ENCODE data around the gene RAPGEF2. TPM values are rescaled to one million over a fixed set of nuclear protein-coding genes. Genes with fewer than 3 reads are reported as not detected.

Gene RAPGEF2
- total and polyA plus RNA-seq, 2 experiments from 2014 or later, result 10.2 to 63.1 TPM

DNA sequence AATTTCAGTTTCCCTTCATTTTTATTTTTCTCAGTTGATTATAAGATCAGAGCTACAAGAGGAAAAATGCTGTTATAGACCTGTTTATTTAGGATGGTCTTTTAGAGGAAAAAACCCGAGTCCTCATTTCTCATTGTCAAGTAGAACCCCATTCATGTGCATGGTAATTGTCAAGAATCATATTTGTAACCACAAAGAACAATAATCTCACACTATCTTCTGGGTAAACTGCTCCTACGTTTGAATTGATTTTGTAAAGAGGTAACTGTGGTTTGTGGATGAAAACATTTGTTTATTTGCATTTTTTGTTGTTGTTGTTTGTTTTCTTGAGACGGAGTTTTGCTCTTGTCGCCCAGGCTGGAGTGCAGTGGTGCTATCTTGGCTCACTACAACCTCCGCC is 23.8 kb downstream of the RAPGEF2 start:
- Histone ChIP-seq H3K27me3 (ENCODE audit: insufficient read depth) (no peaks in the 10 kb centered on the region), H3K4me1 (ENCODE audit: insufficient read depth) (peaks cover 35% of the 10 kb centered on the region), H3F3A (replicated peaks; ENCODE audit: low read depth) (no peaks in the 10 kb centered on the region), H3K79me2 (replicated peaks; ENCODE audit: insufficient read depth) (peaks cover 98% of the 10 kb centered on the region), H3K27ac (ENCODE audit: low read depth) (no peak overlapping the region; the same call in 1 of the 2 replicates), H4K20me1 (replicated peaks; ENCODE audit: insufficient read depth) (no peaks in the 10 kb centered on the region; the same call in 1 of the 2 replicates), H3K9me2 (ENCODE audit: insufficient read depth) (no peaks in the 10 kb centered on the region), H3K4me2 (no peak overlapping the region), H3K36me3 (ENCODE audit: insufficient read depth) (no peaks in the 10 kb centered on the region), H2AFZ (no peak overlapping the region), H3K4me3 (no peak overlapping the region)
- Mint-ChIP-seq H3K4me1 (peaks cover 26% of the 10 kb centered on the region), H3K36me3 (ENCODE audit: low read depth) (no peaks in the 10 kb centered on the region), H3K4me3 (no peak overlapping the region), H3K27ac (0 out of 2 replicates have a peak overlapping the region, but pooled peaks have one; percentile 11), H3K27me3 (ENCODE audit: insufficient read depth, low read depth, poor library complexity) (no peaks in the 10 kb centered on the region), H3K9me3 (no peaks in the 10 kb centered on the region)
- ATAC-seq (no peak), DNase-seq (ENCODE audit: low spot score) (no peak)
- TF ChIP-seq JUNB (IDR thresholded peaks at IDR 0.05; ENCODE audit: unreplicated experiment) (no peak), ZNF114 (CRISPR knock-in tag; IDR thresholded peaks at IDR 0.05) (no peak), CREB1 (CRISPR knock-in tag; IDR thresholded peaks at IDR 0.05; ENCODE audit: low read depth) (no peak), NANOG (IDR thresholded peaks at IDR 0.05; ENCODE audit: borderline replicate concordance) (no peak), ZNF331 (CRISPR knock-in tag; IDR thresholded peaks at IDR 0.05; ENCODE audit: low read depth) (no peak), EZH2phosphoT487 (IDR thresholded peaks at IDR 0.05; ENCODE audit: unreplicated experiment) (no peak)
- TF ChIP-seq, protein P1, sequence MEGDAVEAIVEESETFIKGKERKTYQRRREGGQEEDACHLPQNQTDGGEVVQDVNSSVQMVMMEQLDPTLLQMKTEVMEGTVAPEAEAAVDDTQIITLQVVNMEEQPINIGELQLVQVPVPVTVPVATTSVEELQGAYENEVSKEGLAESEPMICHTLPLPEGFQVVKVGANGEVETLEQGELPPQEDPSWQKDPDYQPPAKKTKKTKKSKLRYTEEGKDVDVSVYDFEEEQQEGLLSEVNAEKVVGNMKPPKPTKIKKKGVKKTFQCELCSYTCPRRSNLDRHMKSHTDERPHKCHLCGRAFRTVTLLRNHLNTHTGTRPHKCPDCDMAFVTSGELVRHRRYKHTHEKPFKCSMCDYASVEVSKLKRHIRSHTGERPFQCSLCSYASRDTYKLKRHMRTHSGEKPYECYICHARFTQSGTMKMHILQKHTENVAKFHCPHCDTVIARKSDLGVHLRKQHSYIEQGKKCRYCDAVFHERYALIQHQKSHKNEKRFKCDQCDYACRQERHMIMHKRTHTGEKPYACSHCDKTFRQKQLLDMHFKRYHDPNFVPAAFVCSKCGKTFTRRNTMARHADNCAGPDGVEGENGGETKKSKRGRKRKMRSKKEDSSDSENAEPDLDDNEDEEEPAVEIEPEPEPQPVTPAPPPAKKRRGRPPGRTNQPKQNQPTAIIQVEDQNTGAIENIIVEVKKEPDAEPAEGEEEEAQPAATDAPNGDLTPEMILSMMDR (conservative IDR thresholded peaks at IDR 0.05; ENCODE audit: low read depth in 2 of 2), result no peak

DNA sequence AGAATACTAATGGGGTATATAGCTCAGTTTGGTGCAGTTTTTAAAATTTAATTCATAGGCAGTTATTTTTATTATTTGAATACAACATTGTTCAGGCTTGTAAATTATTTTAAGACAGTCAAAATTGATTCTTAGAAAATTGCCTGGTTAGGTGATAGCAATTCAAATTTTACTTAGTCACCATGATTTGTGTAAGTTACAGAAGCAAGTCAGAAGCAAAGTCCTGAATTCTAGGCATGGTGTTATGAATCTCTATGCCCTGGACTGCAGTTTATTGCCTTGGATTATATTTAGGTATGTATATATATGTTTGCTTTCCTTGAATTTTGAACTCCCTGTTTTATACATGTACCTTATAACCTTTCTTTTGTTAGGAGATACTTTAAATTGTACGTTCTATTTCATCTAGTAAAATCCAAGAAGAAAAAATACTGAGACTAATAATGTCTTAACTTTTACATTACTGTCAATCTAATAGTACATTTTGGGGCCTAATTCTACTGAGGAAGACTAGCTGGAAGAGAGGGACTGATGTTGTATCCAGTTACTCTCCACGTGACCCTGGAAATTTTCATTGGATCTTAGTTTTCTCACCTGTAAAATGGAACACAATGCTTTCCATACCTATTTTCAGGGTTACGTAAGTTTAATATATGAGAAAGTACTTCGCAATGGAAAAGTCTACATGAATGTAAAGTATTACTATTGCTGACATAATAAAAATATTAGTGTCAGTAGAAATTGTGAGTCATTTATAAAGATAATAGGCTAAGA is 25.1 kb downstream of the RAPGEF2 start:
- ATAC-seq (no peak), DNase-seq (ENCODE audit: low spot score) (no peak)
- Histone ChIP-seq H3K27me3 (ENCODE audit: insufficient read depth) (no peaks in the 10 kb centered on the region), H3K4me2 (no peak overlapping the region), H3F3A (replicated peaks; ENCODE audit: low read depth) (no peaks in the 10 kb centered on the region), H3K4me3 (no peak overlapping the region), H3K79me2 (replicated peaks; ENCODE audit: insufficient read depth) (peaks cover 98% of the 10 kb centered on the region), H3K27ac (ENCODE audit: low read depth) (no peak overlapping the region), H3K4me1 (ENCODE audit: insufficient read depth) (peaks cover 36% of the 10 kb centered on the region), H3K9me2 (ENCODE audit: insufficient read depth) (no peaks in the 10 kb centered on the region), H2AFZ (no peak overlapping the region), H3K36me3 (ENCODE audit: insufficient read depth) (no peaks in the 10 kb centered on the region), H4K20me1 (replicated peaks; ENCODE audit: insufficient read depth) (no peaks in the 10 kb centered on the region; the same call in 1 of the 2 replicates)
- Mint-ChIP-seq H3K4me1 (peaks cover 36% of the 10 kb centered on the region), H3K36me3 (ENCODE audit: low read depth) (no peaks in the 10 kb centered on the region), H3K27ac (no peak overlapping the region), H3K27me3 (ENCODE audit: insufficient read depth, low read depth, poor library complexity) (no peaks in the 10 kb centered on the region), H3K4me3 (no peak overlapping the region), H3K9me3 (no peaks in the 10 kb centered on the region)
- TF ChIP-seq, protein P2, sequence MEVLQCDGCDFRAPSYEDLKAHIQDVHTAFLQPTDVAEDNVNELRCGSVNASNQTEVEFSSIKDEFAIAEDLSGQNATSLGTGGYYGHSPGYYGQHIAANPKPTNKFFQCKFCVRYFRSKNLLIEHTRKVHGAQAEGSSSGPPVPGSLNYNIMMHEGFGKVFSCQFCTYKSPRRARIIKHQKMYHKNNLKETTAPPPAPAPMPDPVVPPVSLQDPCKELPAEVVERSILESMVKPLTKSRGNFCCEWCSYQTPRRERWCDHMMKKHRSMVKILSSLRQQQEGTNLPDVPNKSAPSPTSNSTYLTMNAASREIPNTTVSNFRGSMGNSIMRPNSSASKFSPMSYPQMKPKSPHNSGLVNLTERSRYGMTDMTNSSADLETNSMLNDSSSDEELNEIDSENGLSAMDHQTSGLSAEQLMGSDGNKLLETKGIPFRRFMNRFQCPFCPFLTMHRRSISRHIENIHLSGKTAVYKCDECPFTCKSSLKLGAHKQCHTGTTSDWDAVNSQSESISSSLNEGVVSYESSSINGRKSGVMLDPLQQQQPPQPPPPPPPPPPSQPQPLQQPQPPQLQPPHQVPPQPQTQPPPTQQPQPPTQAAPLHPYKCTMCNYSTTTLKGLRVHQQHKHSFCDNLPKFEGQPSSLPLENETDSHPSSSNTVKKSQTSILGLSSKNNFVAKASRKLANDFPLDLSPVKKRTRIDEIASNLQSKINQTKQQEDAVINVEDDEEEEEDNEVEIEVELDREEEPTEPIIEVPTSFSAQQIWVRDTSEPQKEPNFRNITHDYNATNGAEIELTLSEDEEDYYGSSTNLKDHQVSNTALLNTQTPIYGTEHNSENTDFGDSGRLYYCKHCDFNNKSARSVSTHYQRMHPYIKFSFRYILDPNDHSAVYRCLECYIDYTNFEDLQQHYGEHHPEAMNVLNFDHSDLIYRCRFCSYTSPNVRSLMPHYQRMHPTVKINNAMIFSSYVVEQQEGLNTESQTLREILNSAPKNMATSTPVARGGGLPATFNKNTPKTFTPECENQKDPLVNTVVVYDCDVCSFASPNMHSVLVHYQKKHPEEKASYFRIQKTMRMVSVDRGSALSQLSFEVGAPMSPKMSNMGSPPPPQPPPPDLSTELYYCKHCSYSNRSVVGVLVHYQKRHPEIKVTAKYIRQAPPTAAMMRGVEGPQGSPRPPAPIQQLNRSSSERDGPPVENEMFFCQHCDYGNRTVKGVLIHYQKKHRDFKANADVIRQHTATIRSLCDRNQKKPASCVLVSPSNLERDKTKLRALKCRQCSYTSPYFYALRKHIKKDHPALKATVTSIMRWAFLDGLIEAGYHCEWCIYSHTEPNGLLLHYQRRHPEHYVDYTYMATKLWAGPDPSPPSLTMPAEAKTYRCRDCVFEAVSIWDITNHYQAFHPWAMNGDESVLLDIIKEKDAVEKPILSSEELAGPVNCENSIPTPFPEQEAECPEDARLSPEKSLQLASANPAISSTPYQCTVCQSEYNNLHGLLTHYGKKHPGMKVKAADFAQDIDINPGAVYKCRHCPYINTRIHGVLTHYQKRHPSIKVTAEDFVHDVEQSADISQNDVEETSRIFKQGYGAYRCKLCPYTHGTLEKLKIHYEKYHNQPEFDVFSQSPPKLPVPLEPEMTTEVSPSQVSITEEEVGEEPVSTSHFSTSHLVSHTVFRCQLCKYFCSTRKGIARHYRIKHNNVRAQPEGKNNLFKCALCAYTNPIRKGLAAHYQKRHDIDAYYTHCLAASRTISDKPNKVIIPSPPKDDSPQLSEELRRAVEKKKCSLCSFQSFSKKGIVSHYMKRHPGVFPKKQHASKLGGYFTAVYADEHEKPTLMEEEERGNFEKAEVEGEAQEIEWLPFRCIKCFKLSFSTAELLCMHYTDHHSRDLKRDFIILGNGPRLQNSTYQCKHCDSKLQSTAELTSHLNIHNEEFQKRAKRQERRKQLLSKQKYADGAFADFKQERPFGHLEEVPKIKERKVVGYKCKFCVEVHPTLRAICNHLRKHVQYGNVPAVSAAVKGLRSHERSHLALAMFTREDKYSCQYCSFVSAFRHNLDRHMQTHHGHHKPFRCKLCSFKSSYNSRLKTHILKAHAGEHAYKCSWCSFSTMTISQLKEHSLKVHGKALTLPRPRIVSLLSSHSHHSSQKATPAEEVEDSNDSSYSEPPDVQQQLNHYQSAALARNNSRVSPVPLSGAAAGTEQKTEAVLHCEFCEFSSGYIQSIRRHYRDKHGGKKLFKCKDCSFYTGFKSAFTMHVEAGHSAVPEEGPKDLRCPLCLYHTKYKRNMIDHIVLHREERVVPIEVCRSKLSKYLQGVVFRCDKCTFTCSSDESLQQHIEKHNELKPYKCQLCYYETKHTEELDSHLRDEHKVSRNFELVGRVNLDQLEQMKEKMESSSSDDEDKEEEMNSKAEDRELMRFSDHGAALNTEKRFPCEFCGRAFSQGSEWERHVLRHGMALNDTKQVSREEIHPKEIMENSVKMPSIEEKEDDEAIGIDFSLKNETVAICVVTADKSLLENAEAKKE (CRISPR knock-in tag; IDR thresholded peaks at IDR 0.05), result no peak
- TF ChIP-seq ZNF331 (CRISPR knock-in tag; IDR thresholded peaks at IDR 0.05; ENCODE audit: low read depth) (no peak), POLR2AphosphoS5 (IDR thresholded peaks at IDR 0.05; ENCODE audit: low read depth) (no peak)
- TF ChIP-seq, protein P3, sequence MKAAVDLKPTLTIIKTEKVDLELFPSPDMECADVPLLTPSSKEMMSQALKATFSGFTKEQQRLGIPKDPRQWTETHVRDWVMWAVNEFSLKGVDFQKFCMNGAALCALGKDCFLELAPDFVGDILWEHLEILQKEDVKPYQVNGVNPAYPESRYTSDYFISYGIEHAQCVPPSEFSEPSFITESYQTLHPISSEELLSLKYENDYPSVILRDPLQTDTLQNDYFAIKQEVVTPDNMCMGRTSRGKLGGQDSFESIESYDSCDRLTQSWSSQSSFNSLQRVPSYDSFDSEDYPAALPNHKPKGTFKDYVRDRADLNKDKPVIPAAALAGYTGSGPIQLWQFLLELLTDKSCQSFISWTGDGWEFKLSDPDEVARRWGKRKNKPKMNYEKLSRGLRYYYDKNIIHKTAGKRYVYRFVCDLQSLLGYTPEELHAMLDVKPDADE (IDR thresholded peaks at IDR 0.05), result no peak
